GM19025 (cell line): ENCODE data around the gene PHKA2.
"Not testable (repeated sequence)": the region's sequence is repeated elsewhere in the genome, so short reads cannot be mapped to it uniquely, and the experiment has no call there.

ENCODE experiments used
- ATAC-seq: cut with Tn5 transposase; IDR thresholded peaks from one replicate; pipeline ENCODE4 v1.9.1; 2021; ENCODE audit warnings: mild to moderate bottlenecking, low read depth, moderate library complexity; ENCODE audit not compliant: unreplicated experiment

PHKA2 gene

GRCh38 chrX:18873189-18873791, 110.6 kb downstream of the PHKA2 start:
- no peak for ATAC-seq

DNA sequence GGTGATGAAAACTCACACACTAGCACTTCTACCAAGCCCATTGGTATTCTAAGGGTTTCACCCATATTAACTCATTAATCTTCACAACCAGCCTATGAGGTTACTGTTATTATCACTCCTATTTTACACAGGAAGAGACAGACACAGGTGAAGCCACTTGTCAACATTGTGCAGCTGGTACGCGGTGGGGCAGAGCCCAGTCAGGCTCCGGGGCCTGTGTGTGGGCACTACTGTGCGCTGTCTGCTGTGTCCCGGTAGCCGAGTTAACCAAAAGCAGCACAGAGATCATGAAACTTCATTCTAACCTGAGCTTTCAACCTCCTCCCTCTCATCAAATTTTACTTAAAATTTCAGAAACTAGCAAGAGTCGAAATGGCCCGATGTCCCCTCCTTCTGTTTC, 111.3 kb downstream of the PHKA2 start:
- no peak for ATAC-seq

GRCh38 chrX:18871970-18872369, 111.9 kb downstream of the PHKA2 start:
- ATAC-seq, result no peak

GRCh38 chrX:18871161-18871890, 112.6 kb downstream of the PHKA2 start:
- ATAC-seq, result no peak

- ATAC-seq, result no peak
Observed at GRCh38 chrX:18864390-18864920, 119.5 kb downstream of the PHKA2 start.

- ATAC-seq, result no peak
Observed at GRCh38 chrX:18861511-18861910, 122.4 kb downstream of the PHKA2 start.

DNA sequence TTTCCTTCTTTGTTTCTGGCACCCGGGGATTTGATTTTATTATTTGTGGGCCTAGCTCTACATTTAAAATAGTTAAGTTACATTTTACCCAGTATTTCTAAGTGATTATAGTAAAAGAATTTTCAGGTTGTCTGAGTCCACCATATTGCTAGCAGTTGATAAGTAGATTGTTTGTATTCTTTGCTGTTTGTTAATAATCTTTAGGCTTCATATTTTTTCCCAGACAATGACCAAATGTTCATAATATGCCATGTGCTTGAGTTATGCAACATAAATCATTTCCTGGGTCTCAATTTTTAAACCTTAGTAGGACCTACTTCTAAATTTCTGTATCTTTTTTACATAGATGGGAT, 127.3 kb downstream of the PHKA2 start:
- ATAC-seq, result no peak

DNA sequence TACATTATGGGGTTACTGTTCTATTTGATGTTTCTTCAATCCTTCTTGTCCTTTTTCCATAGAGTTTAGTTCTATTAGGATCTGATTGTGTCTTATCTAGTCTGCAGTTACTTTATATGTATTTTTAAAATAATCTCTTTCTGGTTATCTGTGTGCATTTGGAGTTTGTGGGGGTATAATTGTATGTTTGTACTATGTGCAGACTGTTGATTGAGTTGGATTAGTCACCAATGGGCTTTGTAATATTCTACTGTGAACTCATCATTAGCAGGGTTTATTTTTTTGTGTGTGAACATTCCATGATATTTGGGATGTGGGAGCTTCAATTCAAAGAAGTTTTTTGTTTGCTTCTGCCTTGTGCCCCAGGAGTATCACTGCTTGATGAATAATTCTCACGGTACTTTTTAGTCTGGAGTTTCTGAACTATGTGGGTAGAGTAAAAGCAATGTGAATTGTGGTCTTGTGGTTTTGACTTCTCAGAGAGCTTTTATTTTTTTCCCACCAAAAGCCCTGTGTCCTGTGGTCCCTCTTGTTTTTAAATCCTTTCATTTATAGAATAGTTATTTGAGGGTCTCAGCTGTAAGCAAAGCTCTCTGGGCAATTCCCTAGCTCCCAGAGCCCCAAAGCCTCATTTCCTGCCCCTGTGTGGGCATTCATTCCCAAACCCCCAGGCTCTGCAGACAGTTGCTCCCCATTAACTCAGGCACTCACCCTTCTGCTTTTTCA, 127.8 kb downstream of the PHKA2 start:
- ATAC-seq, result peak; percentile 87

DNA sequence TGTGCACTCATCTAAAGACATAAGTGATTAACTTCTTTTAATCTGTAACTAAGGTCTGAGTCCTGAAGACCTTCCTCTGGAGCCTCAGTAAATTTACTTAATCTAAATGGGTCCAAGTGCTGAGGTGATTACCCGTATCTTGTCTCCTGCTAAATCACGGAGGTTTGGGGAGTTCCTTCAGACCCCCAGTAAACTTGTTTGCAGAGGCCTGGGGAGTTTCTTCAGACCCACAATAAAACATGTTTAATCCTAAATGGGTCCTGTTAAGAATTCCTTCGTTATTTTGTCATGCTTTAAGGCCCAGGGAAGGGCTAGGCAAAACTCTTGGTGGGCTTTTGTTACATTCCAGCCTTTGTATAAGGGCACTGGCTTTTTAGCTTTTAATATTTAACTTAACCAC, 136.0 kb downstream of the PHKA2 start:
- not testable (repeated sequence) for ATAC-seq
